HG03460 (cell line): Measurements from ENCODE around the gene PNMA8B.

Experiments
- ATAC-seq: cut with Tn5 transposase; IDR thresholded peaks from one replicate; pipeline ENCODE4 v1.9.1; 2021; ENCODE audit not compliant: unreplicated experiment

PNMA8B gene

GRCh38 chr19:46487802-46488445, 7.7 kb downstream of the PNMA8B start:
- ATAC-seq, result no peak

DNA sequence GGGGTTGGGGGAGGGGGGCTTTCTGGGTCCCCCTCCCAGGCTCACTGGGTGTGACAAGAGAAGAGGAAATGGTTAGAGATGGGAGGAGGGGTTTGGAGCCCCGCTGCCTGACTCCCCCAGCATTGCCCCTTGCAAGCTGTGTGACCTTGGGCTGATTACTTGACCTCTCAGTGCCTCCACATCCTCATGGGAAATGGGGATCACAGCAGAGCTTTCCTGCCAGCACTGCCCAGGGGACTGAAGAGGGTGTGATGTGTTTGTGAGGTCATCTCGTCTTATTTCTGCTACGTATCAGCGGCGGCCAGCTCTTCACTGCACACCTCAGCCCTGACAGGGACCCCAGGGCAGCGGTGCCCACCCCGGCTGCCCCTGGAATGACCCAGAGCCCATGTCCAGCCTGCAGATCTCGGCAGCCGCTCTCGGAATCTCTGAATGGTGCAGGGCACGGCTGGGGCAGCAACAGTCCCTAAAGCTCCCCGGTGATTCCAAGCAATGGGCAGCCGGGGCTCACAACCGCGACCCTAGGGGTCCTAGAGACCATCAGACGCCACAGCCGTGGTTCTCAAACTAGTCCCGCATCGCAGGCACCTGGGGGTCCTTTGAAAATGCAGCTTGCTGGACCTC, 8.4 kb downstream of the PNMA8B start:
- ATAC-seq, result no peak

DNA sequence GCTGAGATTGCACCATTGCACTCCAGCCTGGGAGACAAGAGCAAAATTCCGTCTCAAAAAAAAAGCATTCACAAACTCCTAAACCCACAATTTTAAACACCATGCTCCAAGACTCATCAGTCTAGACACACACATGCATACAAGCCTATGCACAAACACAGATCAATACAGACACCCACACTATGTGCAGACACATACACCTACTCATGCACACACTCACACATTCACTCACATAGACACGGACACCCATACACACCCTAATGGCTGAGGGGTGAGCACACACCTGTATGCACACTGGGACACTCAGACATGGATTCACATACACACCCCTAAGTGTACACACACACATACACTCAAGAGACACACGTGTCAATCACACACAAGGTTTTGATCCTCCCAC, 9.3 kb downstream of the PNMA8B start:
- no peak for ATAC-seq

- ATAC-seq, result no peak
Measured at GRCh38 chr19:46484656-46485055, 11.0 kb downstream of the PNMA8B start.

DNA sequence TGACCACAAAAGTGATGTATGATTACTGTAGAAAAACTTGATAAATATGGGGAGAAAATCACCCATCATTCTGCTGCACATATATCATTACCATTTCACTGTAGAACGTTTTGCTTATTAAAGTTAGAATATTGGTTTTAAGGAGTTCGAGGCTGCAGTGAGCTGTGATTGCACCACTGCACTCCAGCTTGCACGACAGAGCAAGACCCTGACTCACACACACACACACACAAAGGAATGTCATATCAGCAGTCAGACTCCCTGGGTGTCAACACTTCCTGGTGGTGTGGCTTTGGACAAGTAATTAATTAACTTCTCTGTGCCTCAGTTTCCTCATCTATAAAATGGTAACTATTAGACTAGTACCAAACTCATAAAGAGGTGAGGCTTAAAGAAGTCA, 13.0 kb downstream of the PNMA8B start:
- no peak for ATAC-seq

DNA sequence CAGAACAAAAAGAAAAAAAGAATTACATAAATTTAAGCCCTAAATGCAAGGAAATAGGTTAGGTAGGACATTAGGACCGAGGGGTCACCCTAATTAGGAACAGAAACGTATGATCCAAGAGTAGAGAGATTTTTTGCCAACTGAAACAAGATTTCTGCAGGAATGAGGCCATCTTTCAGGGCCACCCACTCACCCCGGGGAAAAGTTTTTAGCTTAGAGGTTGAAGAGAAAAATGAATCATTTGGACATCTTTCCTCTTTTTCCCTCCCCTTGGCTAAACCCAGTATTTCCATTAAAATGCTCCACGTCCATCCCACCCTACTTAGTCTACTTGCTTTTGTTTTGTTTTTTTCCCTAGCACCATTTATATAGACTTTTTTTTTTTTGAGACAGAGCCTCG, 13.7 kb downstream of the PNMA8B start:
- no peak for ATAC-seq

- no peak for ATAC-seq
Measured at GRCh38 chr19:46481223-46481848, 14.3 kb downstream of the PNMA8B start.

DNA sequence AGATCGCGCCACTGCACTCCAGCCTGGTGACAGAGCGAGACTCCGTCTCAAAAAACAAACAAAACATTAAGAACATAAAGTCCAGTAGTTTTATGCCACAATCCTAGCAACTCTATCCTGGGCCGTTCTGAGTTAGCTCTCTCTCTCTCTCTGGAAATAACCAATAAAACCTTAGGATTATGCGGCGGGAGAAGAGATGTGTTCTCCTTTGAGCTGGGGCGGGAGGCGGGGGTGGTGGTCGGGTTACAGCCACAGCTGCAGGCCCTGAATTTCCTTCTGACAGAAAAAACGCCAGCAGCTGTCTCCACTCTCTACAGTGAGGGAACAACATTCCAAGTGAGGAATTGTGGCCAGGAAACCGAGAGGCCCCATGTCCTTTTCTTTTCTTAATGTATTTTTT, 15.3 kb downstream of the PNMA8B start:
- ATAC-seq, result no peak

DNA sequence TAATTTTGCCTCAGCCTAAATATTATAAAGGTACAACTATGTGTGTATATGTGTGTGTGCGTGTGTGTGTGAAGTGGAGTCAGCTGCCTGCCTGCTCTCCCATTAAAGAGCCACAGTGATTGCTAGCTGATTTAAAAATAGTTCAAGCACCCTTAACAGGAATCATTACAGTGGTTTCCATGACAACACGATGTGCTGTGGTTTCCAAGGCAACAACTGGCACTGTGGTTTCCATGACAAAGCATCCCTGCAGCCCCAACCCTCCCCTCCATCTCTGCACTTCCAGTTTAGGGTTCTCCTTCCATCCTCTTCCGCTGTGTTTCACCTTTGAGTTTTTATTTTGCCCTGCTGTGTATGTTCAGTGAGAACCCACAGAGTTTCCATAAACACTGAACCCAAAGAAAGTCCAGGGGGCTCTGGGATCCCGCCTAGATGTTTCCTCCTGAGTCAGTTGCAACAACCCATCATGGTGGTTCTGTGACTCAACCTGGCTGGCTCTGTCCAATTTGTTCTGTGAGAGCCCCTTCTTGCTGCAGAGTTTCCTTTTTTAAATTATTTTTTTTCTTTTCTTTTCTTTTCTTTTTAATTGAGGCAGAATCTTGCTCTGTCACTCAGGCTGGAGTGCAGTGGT, 17.2 kb downstream of the PNMA8B start:
- no peak for ATAC-seq

GRCh38 chr19:46475986-46476385, 19.7 kb downstream of the PNMA8B start:
- ATAC-seq, result no peak

GRCh38 chr19:46474211-46474610, 21.5 kb downstream of the PNMA8B start:
- ATAC-seq, result no peak

- no peak for ATAC-seq
Measured at GRCh38 chr19:46472592-46472991, 23.1 kb downstream of the PNMA8B start.

DNA sequence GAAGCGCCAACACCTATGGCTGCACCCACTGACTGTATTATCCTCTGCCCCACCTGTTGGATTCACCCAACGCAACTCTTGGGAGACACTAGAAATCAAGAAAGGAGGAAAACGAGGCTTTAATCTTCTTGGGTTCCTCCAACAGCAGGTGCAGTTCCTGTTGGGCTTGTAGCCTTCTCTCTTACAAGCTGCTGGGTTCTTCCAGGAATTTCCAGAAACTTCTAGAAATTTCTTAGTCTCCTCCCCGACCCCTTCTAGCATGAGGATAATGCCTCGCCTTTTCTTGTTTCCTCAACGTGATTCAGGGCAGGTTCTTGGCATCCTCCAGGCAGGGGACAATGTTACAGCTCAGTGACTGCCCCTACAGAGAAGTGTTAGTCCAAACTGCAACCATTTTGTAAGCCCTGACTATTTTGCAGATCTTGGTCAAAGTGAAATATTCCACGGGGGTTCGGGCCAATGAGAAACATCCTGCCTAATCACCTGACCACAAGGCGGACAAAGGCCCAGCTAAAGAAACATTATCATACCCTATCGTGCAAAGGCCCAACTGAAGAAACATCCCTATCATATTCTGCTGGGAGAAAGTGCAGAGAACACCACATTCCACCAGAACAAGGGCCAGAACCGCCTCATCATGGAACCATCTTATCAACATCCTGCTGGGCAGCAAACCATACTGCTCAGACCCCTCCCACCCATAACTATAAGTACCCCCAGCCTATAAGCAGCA, 23.7 kb downstream of the PNMA8B start:
- no peak for ATAC-seq

DNA sequence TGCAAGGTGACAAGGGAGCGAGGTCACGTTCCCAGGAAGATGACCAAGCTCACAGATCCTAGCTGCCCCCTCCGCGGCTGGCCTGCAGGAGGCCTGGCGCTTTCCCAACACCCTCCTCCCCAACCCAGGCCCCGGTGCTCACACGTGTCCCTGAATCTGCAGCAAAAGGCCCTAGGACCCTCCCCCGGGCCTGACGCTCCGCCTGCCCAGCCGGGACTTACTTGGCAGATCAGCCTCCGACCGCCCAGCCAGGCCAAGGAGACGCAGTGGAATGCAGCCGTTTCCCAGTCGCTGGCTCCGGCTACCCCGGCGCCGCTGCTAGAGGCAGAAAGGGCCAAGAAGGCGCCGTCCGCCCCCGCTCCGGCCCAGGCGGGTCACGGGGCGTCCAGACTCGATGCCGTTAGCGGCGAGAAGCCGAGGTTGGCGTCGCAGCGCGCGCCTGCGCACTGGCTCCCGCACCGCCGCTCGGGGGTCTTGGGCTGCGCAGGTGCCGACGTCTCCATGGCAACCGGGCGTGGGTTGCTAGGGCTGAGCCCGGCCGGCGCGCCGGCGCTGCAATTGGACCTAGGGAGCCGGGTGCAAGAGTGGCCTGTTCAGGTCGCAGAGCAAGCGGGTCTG, 24.4 kb downstream of the PNMA8B start, which contains the start of gene PNMA8A:
Gene PNMA8A, minus strand, starts transcription at position 448 of the 618 bp plus-strand sequence. CDS start 528 bp downstream, outside the sequence.
- no peak for ATAC-seq

- no peak for ATAC-seq
Measured at GRCh38 chr19:46470376-46470775, 25.3 kb downstream of the PNMA8B start.

GRCh38 chr19:46469541-46470185, 26.0 kb downstream of the PNMA8B start:
- ATAC-seq, result no peak

- ATAC-seq, result no peak
Measured at GRCh38 chr19:46466536-46467196, 29.0 kb downstream of the PNMA8B start.

- no peak for ATAC-seq
Measured at GRCh38 chr19:46463516-46463915, 32.2 kb downstream of the PNMA8B start.

- ATAC-seq, result no peak
Measured at GRCh38 chr19:46461537-46461936, 34.1 kb downstream of the PNMA8B start.

DNA sequence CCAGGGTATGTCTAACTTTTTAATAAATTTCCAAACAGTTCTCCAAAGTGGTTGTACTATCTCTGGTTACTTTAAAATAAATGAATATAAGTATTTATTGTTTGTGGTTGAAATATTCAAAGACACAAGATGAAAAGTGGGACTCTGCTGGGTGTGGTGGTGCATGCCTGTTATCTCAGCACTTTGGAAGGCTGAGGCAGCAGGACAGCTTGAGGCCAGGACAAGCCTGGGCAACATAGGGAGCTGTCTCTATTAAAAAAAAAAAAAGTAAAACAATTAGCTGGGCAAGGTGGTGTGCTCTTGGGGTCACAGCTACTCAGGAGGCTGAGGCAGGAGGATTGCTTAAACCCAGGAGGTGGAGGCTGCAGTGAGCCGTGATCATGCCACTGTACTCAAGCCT, 34.7 kb downstream of the PNMA8B start:
- ATAC-seq, result no peak
